Suprapubic skin (tissue), 3 donors: Measurements from ENCODE around the gene MYMK.

ENCODE experiments used
- EP300 ChIP-seq: sonication (generic); formaldehyde crosslinking; IDR thresholded peaks from one replicate; pipeline ENCODE4 v1.6.1; 2017; ENCODE audit warnings: antibody characterized with exemption
- TF ChIP-seq, protein P1 (sequence below), 2 donors: fragments of 200-600 bp in 1 of 2; fragments of 450-650 bp in 1 of 2; sonication (generic) in 1 of 2; IDR thresholded peaks; one replicate each; pipeline ENCODE4 v1.5.1; 2016 to 2019; ENCODE audit warnings: antibody characterized with exemption in 2 of 2, mild to moderate bottlenecking in 1 of 2, moderate library complexity in 1 of 2

- TF ChIP-seq, protein P1, sequence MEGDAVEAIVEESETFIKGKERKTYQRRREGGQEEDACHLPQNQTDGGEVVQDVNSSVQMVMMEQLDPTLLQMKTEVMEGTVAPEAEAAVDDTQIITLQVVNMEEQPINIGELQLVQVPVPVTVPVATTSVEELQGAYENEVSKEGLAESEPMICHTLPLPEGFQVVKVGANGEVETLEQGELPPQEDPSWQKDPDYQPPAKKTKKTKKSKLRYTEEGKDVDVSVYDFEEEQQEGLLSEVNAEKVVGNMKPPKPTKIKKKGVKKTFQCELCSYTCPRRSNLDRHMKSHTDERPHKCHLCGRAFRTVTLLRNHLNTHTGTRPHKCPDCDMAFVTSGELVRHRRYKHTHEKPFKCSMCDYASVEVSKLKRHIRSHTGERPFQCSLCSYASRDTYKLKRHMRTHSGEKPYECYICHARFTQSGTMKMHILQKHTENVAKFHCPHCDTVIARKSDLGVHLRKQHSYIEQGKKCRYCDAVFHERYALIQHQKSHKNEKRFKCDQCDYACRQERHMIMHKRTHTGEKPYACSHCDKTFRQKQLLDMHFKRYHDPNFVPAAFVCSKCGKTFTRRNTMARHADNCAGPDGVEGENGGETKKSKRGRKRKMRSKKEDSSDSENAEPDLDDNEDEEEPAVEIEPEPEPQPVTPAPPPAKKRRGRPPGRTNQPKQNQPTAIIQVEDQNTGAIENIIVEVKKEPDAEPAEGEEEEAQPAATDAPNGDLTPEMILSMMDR (IDR thresholded peaks at IDR 0.05), result no peak
- no peak for TF ChIP-seq EP300
These were observed 45.9 kb upstream of the MYMK start for GRCh38 chr9:133570691-133571080.
